Stimulated activated CD4-positive, alpha-beta T cell treated with anti-CD3 and anti-CD28 coated beads, Interleukin-4, amount 100 ng/mL, for 24 hours (primary cell): ENCODE results near the gene SLC7A10.
"Not testable (repeated sequence)": the region's sequence is repeated elsewhere in the genome, so short reads cannot be mapped to it uniquely, and the experiment has no call there.

Experiments
- DNase-seq: peaks from one replicate; pipeline ENCODE4 v3.0.0-alpha.2; 2020

SLC7A10 gene

GRCh38 chr19:33201473-33201872 lies 24.2 kb downstream of the SLC7A10 start:
- no peak for DNase-seq

DNA sequence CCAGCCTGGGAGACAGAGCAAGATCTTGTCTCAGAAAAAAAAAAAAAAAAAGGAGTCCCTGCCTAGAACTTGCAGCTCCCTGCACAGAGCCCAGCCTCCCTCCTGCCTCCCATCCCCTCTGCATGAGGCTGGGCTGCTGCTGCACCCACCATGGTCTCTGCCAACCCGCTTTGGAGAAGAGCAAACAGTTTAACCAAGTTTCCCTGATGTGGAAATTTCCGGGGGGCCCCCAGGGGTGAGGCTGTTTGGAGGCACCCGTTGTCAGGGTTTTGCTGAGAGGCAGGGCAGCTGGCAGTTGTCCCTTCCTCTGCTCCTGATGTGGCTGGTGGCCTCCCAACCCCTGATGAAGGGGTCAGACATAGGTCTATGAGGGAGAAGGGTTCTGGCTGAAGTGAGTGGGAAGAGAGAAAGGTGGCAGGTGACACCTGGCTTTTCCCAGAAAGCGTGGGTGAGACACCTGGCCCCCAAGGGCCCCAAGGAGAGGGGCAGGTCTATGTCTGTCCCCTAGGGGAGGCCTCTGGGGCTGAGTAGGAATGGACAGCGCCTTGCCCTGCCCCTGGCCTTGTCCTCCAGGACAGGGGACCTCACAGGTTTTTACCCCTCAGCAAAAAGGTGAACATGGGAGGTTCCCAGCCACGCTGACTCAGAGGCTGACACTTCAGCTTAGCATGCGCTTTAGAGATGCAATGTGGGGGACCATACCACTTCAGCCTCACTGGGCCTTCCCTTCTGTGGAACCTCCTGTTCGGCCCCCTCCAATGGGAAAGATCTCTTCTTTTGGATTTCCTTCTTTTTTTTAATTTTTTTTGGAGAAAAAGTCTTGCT lies 26.0 kb downstream of the SLC7A10 start:
- DNase-seq: no peak

- no peak for DNase-seq
Observed at GRCh38 chr19:33198169-33198568, 27.5 kb downstream of the SLC7A10 start.

DNA sequence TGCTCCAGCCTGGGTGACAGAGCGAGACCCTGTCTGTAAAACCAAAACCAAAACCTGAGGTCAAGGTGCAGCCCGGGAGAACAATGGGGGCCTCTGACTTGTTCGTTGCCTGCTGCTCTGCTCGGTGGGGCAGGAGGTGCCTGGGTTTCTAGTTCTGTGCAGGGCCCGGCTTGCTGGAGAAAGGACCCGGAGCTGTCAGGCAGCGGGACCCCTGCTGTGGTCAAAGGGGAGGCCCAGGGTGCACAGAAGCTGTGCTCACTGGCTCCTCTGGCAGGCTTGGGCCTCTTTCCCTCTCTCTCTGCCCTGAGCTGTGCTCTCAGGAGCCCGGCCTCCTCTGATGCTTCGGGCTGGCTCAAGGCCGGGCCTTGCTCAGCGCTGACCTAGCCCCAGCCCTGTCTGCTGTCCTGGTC lies 28.1 kb downstream of the SLC7A10 start:
- no peak for DNase-seq

DNA sequence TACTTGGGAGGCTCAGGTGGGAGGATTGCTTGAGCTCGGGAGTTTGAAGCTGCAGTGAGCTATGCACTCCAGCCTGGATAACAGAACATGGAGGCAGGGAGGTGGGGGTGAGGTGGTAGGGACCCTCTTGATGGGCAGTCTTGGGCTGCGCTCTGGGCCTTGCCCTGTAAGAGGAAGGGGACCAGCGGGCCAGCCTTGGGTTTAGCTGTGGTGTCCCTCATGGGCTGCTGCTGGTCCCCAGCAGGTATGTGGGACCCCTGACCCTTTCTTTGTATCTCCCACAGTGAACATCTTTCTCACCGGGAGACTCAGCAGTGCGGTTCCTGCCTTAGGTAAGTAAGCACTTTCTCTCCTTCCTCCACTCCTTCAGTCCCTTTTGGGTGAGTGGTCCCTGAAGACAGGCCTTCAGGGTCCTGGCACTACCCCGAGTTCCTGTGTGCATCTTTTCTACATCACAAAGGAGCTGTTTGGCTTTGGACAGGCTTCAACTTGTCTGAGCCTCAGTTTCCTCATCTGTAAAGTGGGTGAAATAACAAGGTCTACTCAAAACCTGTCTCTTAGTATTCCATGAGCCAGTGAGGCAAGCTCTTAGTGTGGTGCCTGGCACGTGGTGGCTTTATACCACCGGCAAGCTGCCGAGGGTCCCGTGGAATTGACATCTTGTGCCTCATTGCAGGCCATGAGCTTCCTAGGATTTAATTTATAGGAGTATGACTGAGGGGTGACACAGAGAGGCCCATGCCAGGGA lies 29.0 kb downstream of the SLC7A10 start:
- no peak for DNase-seq

- DNase-seq: no peak
Observed at GRCh38 chr19:33195645-33196347, 29.9 kb downstream of the SLC7A10 start.

DNA sequence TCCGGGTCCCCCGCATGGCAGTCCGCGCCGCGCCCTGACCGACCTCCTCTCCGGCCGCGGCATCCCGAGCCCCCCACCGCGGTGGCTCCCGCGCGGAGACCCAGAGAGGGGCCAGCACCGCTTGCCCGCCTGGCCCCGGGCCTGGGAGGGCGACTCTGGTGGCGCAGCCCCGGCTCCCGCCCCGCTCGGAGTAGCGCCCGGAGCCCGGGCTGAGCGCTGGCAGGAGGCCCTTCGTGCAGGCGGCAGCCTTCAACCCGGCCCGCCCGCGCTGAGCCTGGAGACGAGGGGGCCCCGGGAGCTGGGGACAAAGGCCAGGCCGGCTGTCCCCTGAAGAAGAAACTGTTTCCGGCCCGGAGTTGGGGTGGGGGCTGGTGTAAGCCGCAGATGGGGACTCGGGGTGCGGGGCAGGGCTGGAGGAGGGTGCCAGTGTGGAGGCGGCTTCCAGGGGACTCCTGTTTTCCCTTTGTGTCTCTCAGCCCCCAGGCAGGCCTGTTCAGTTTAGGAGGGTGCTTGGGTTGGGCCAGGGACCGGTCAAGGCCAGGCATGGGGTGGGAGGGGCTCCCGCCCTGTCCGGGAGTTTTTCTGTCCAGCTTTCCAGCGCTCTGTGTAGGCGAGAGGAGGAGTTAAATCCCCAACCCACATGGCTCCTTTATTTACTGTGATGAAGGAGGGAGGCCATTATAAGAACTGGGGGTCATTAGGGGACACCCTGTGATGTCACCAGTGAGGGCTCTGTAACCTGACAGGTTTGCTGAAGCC lies 30.6 kb downstream of the SLC7A10 start:
- DNase-seq: no peak

DNA sequence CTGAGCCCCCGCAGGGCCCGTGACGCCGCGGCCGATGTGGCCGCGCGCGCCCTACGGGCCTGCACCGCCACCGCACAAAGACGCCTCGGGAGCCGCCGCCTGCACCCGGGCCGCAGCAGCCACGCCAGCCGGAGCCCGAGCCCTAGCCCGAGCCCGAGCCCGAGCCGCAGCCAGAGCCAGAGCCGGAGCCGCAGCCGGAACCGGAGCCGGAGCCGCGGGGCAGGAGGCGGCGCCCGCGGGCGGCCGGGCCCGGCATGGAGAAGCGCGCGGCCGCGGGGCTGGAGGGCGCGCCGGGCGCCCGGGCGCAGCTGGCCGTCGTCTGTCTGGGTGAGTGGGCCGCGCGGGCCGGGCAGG lies 31.1 kb downstream of the SLC7A10 start:
- no peak for DNase-seq

DNA sequence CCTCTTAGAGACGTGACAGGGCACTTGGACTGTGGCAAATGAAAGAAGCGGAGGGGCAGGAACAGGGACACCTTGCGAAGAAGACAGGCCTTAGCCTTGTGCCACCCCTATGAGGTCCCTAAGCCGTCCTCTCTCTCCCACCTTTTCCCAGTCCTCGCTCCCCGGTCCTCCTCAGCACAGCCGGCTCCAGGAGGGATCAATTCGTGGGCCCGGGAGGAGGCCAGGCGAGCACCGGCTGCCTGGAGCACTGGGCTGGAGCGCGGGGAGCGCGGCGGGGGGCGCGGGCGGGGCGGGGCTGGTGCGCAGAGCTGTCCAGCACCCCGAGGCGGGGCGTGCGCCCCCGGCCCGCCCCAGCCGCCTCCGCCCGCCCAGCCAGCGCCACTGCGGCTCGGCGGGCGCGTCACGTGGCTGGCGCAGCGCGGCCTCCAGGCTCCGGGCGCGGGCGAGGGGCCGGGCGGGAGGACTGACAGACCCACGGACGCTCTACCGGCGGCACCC lies 31.7 kb downstream of the SLC7A10 start, which contains the start of gene LRP3:
TSS of gene LRP3 (plus strand) at position 466 of the 498 bp plus-strand sequence. CDS start 456 bp downstream, outside the sequence.
- no peak for DNase-seq

DNA sequence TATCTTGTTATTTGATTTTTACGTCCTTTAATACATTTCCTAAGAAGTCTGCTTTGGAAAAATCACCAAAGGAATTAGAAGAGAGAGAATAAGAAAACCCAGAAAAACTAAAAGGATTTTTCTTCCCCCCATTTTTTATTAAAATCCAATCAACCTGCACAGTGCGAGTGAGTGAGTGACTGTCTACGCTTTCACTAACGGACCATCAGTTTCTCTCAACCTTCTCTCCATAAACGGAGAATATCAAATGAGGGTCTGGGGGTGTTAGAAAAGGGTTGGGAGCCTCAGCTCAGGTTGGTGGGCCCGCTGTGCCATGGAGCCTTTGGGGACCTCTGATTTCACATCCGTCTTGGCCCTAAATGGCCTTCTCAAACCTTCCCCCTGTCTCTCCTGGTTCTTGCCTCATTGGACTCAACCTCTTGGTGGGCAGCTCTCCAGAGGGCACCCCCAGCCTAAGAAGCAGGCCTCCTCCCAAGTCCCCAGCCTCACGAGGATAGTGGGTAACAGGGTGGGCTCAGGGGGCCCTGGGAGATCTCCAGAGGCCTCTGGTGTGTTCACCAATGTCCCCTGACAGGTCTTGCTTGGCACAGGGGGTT lies 32.3 kb downstream of the SLC7A10 start:
- no peak for DNase-seq

- DNase-seq: no peak
Observed at GRCh38 chr19:33192010-33192409, 33.6 kb downstream of the SLC7A10 start.

GRCh38 chr19:33191501-33191900 lies 34.1 kb downstream of the SLC7A10 start:
- DNase-seq: no peak

- DNase-seq: not testable (repeated sequence)
Observed at GRCh38 chr19:33191092-33191491, 34.6 kb downstream of the SLC7A10 start.

- DNase-seq: no peak
Observed at GRCh38 chr19:33189453-33189852, 36.2 kb downstream of the SLC7A10 start.

- no peak for DNase-seq
Observed at GRCh38 chr19:33187183-33187540, 38.5 kb downstream of the SLC7A10 start.

DNA sequence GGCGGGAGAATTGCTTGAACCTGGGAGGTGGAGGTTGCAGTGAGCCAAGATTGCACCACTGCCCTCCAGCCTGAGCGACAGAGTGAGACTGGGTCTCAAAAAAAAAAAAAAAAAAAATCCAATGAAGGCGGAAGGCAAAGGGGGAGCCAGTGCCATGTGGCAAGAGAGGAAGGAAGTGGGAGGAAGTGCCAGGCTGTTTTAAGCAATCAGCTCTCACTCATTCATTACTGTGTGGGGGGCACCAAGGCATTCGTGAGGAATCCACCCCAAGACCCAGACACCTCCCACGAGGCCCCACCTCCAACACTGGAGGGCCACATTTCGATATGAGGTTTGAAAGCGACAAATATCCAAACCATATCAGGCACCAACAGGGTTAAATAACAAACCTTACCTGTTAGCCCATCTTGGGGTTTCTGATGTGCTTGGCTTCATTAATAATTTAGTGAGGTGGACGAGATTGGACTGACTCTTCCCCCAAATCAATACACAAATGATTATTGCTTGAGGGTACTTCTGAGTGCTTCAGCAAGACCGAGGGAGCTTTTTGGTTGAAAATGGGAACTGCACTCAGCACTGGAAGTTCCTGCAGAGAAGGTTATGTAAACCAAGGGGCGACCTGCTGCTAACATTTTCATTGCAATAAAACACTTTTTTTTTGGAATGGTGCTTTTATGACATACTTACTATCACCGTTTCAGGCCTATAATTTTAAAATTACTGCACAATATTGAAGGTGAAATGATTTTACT lies 39.0 kb downstream of the SLC7A10 start:
- no peak for DNase-seq

DNA sequence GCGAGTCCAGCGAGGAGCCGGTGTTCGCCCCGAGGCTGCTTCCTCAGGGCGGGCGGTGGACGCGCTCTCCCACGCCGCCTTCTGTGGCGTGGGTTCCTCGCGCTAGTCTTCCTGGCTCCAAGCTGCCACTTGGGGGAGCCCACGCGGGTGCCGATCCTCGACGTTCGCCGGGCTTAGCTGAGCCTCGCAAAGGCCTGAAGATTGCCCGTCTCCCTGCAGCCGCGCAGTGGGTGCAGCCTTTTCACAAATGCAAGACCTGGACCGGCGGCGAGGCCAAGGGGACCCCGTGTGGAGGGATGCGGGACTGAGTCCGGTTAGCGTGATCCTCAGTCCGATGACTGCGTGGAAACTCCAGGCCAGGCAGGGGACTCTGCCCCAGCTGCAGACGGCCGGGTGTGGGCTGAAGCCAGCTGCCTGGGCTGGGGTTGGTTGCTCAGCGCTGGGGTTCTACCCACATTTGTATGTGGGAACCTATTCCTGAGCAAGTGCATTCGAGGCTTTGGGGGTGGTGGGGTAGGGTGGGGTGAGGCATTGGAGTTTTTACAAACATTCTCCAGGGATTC lies 48.2 kb downstream of the SLC7A10 start:
- no peak for DNase-seq

GRCh38 chr19:33176670-33177416 lies 48.8 kb downstream of the SLC7A10 start:
- peak; percentile 96 for DNase-seq

DNA sequence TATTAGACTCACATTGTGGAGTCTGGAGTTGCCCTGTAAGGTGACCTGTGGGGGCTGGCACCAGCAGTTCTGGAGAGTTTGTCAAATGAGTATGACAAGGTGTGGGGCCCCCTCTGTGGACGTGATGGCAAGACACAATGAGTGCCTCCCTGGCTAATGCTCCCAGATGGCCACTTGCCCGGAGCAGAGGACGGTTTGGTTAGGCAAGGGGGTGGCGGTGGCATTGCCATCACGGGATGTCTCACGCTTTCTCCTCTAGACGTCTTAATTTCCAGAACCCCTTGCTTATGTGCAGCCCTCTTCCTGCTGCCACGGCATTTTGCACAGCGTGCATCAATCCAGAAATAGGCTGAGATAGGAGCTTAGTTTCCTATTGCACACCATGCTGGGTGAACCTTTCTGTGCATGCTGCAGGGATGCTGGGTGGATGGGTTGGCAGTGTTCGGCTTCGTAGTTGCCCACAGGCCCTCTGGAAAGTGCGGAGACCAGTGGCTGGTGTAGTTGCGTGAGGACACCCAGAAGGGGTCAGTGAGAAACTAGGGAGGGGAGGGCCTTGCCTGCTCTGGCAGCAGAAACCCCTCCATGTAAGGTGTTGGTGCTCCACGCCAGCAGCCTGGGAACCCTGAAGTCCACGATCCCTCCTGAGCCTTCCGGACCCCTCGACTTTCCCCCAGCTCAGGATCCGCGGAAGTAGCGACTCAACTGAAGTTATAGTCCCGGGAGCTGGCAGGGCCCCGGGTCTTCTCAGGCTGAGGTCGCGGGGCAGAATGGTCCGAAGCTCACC lies 49.6 kb downstream of the SLC7A10 start:
- DNase-seq: no peak
